GM21737 (cell line): ENCODE data around the gene PFDN6.
"Not testable (repeated sequence)": the region's sequence is repeated elsewhere in the genome, so short reads cannot be mapped to it uniquely, and the experiment has no call there.

ENCODE experiments used
- ATAC-seq: cut with Tn5 transposase; IDR thresholded peaks from one replicate; pipeline ENCODE4 v1.9.1; 2021; ENCODE audit warnings: mild to moderate bottlenecking, moderate library complexity; ENCODE audit not compliant: unreplicated experiment

PFDN6 gene

DNA sequence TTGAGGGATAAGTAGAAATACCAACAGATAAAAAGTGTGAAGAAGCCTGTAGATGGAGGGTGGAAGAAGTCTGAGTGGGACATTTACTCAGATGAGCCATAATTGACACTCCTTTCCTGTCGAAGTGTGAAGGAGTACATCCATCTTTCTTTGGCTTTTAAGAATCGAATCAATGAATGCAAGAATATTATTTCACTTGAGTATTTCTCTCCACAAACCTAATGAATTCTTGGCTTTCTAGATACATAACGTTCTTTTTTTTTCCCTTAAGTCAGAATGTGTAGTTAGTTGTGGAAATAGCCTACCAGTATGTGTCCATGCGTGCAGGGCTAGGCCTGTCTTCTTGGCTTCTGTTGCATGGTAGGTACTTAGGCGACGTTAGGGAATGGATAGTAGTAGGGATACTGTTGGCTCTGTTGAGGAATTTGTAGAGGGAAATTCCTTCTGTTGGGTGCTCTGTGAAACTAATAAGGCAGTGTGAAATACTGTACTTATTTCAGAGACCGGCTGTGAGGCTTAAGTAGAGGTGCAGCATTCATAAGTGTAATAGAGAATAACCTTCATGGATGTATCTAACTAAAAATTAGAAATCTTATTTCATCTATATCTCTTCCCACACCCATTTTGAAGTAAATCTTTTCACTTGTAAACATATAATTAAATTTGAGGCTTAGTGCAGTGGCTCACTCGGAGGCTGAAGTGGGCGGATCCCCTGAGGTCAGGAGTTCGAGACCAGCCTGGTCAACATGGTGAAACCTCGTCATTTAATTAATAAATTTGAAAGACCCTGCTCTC, 16.1 kb upstream of the PFDN6 start:
- ATAC-seq: no peak

- no peak for ATAC-seq
Observed at GRCh38 chr6:33273924-33274902, 15.2 kb upstream of the PFDN6 start.

DNA sequence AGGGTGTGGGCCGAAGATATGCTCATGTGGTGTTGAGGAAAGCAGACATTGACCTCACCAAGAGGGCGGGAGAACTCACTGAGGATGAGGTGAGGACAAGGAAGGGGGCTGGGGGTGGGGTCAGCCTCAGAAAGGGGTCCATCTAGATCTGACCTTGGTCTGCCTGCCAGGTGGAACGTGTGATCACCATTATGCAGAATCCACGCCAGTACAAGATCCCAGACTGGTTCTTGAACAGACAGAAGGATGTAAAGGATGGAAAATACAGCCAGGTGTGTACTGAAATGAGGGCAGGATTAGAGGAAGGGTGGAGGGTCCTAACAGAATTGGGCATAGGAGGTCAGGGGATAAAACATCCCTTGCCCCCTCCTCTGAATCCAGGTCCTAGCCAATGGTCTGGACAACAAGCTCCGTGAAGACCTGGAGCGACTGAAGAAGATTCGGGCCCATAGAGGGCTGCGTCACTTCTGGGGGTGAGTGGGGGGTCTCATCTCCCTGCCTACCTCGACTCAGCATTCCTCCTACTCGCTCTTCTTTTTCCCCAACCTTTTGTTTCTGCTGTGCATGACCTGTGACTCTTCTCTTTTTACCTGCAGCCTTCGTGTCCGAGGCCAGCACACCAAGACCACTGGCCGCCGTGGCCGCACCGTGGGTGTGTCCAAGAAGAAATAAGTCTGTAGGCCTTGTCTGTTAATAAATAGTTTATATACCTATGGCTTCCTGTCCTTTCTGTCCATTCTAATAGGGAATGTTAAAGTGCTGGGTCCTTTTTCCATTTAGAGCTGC, 13.4 kb upstream of the PFDN6 start:
- ATAC-seq: not testable (repeated sequence)

DNA sequence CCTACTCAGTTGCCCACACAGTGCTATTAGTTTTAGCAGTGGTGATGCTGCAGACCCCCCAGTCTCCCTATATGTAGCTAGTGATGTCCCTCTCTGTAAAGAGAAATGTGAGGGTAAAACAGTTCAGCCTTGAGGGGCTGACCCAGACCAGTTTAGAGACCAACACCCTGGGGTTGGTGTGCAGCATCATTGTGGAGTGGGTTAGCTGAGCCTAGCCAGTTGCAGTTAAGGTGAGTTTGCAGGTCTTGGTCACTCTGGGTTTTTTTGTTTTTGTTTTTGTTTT, 12.9 kb upstream of the PFDN6 start:
- ATAC-seq: no peak

GRCh38 chr6:33276864-33277662, 12.3 kb upstream of the PFDN6 start, which contains the start of gene B3GALT4:
Gene B3GALT4, plus strand, starts transcription at chr6:33277123. Its CDS starts 297 bp downstream, at chr6:33277420.
- peak; percentile 44 for ATAC-seq

DNA sequence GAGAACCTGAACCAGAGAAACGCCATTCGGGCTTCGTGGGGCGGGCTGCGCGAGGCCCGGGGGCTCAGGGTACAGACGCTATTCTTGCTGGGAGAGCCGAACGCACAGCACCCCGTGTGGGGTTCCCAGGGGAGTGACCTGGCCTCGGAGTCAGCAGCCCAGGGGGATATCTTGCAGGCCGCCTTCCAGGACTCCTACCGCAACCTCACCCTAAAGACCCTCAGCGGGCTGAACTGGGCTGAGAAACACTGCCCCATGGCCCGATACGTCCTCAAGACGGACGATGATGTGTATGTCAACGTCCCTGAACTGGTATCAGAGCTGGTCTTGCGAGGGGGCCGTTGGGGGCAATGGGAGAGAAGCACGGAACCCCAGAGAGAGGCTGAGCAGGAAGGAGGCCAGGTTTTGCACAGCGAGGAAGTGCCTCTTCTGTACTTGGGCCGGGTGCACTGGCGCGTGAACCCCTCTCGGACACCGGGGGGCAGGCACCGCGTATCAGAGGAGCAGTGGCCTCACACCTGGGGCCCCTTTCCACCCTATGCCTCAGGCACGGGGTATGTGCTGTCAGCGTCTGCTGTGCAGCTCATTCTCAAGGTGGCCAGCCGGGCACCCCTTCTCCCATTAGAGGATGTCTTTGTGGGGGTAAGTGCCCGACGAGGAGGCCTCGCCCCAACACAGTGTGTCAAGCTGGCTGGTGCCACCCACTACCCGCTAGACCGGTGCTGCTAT, 11.6 kb upstream of the PFDN6 start:
- ATAC-seq: peak; percentile 1

GRCh38 chr6:33278392-33278741, 11.0 kb upstream of the PFDN6 start:
- no peak for ATAC-seq

GRCh38 chr6:33278810-33279209, 10.6 kb upstream of the PFDN6 start:
- ATAC-seq: no peak

- no peak for ATAC-seq
Observed at GRCh38 chr6:33279257-33279695, 10.1 kb upstream of the PFDN6 start.

DNA sequence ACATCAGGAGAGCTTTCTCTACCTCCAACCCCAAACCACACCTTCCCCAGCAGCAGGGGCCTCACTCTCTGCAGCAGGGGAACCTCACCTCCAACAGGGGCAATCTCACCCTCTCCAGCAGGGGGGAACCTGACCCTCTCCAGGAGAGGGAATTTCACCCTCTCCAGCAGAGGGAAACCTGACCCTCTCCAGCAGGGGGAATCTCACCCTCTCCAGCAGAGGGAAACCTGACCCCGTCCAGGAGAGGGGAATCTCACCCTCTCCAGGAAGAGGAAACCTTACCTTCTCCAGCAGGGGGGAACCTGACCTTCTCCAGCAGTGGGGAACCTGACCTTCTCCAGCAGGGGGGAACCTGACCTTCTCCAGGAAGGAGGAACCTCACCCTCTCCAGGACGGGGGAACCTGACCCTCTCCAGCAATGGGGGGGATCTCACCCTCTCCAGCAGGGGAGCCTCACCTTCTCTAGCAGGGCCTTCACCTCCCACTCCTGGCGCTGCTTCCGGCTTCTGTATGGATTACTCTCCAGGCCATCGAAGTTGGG, 9.4 kb upstream of the PFDN6 start:
- ATAC-seq: no peak

DNA sequence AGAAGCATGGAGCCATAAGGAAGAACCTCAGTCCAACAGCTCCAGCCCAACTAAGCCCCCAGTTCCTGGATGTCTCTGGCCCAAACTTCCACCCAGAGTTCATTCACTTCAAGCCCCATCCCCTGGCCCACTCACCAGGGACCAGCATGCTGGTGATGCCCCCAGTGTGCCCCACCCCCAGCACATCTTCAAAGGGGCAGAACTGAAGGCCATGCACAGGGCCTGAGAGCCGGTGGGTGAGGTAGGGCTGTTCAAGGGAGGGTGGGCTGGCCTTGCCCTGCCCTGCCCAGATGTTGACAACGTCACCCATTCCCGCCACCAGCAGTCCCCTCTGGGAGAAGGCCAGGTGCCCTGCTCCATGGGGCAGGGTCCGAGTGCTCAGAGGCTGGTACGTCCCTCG, 8.9 kb upstream of the PFDN6 start:
- ATAC-seq: no peak

DNA sequence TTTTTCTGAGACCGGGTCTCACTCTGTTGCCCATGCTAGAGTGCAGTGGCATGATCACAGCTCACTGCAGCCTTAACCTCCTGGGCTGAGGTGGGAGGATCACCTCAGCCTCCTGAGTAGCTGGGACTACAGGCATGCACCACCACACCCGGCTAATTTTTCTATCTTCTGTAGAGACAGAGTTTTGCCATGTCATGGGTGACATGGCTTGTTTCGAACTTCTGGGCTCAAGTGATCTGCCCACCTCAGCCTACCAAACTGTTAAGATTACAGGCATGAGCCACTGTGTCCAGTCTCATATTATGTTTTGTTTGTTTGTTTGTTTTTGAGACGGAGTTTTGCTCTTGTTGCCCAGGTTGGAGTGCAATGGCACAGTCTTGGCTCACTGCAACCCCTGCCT, 4.2 kb upstream of the PFDN6 start:
- not testable (repeated sequence) for ATAC-seq

GRCh38 chr6:33286946-33287914, 2.2 kb upstream of the PFDN6 start:
- ATAC-seq: no peak

DNA sequence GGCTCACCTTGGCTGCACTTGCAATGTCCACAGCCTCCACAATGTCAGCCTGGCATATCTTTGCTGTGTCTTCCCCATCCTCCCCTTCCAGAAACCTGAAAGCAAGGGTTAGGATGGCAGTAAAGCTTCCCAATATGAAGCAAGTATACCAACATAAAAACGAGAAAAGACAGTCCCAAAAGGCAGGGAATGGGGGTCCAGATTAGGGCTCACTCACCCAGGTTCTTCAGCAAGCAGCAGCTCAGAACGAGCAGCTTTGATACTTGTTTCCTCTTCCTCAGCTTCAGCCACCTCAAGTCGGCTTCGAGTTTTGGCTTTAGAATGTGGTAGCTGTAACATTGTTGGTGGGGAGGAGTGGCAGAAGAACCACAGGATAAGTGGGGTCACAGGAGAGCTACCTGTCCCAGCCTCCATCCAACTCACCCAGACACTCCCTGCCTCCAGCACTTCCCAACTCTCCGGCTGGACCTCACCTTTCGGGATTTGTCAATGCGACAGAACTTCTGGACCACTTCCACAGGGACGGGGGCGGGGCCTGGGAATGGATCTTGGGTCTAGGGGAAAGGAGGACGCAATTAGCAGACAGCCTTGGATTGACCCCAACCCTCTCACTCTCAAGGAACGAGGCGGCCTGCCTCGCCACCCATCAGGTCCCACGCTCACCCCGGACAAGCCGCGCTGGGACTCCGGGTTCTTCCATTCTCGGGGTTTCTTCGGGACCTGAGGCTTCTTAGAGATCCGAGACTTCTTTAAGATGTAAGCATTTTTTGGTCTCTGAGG, 1.1 kb upstream of the PFDN6 start:
- ATAC-seq: no peak

GRCh38 chr6:33289784-33290315, 449 bp downstream of the PFDN6 start:
- ATAC-seq: no peak

DNA sequence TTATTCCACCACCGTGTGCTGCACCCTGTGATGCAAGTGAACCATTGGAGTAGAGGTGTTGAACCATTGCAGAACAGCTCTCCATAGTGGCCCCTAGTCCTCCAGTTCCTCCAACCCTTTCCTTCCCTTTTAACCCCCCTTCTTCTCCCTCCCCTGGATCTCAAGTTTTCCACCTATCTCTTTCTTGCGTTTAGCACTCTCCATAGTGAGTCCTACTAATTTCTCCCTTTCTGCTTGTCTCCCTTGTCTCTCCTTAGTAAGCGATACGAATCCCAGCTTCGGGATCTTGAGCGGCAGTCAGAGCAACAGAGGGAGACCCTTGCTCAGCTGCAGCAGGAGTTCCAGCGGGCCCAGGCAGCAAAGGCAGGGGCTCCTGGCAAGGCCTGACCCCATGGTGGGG, 1.1 kb downstream of the PFDN6 start:
- no peak for ATAC-seq

- no peak for ATAC-seq
Observed at GRCh38 chr6:33292996-33293682, 3.7 kb downstream of the PFDN6 start.
